HCT116 (cell line): ENCODE measurements around the gene RAPGEF2.

Source experiments
- SP1 ChIP-seq: IDR thresholded peaks from 2 replicates; pipeline ENCODE4 v1.6.1; 2012; ENCODE audit warnings: low read depth
- TF ChIP-seq, protein P1 (sequence below): IDR thresholded peaks from 2 replicates; pipeline ENCODE4 v1.6.1; 2012

DNA sequence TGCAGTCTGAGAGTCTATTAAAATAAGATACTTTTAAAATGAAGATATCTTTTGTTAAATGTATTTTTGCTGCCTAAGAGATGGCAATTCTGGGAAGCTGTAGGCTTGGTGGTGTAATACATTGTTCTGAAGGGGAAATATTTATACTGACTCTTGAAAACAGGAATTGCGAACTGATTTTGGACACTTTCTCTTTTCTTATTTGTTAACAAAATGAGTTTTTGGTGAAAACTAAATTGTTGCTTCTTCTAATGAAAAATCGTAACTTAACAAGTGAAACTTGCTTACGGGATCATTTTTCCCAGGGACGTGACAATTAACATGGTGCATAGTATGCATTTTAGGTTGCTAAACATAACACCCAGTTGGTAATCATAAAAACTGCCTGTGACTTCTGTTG, 71.0 kb downstream of the RAPGEF2 start:
- no peak for TF ChIP-seq SP1
- TF ChIP-seq, protein P1, sequence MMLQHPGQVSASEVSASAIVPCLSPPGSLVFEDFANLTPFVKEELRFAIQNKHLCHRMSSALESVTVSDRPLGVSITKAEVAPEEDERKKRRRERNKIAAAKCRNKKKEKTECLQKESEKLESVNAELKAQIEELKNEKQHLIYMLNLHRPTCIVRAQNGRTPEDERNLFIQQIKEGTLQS: no peak
